Suppressor macrophage treated with lipopolysaccharide for 4 hours (primary cell): ENCODE measurements around the gene UROC1.
"Not testable (repeated sequence)": the region's sequence is repeated elsewhere in the genome, so short reads cannot be mapped to it uniquely, and the experiment has no call there.

Experiments used
- DNase-seq: peaks from one replicate; pipeline ENCODE4 v3.0.0-alpha.2; 2020

UROC1 gene

GRCh38 chr3:126546549-126547239 lies 29.1 kb upstream of the UROC1 start:
- no peak for DNase-seq

- DNase-seq: no peak
These were observed 28.4 kb upstream of the UROC1 start for GRCh38 chr3:126546013-126546412.

GRCh38 chr3:126545544-126545943 lies 28.0 kb upstream of the UROC1 start:
- DNase-seq: no peak

GRCh38 chr3:126544596-126545281 lies 27.2 kb upstream of the UROC1 start:
- DNase-seq: no peak

- DNase-seq: no peak
These were observed 26.0 kb upstream of the UROC1 start for GRCh38 chr3:126543457-126544061.

GRCh38 chr3:126542340-126543241 lies 25.0 kb upstream of the UROC1 start:
- no peak for DNase-seq

GRCh38 chr3:126541628-126542339 lies 24.2 kb upstream of the UROC1 start:
- DNase-seq: no peak

GRCh38 chr3:126540951-126541627 lies 23.5 kb upstream of the UROC1 start:
- DNase-seq: no peak

- DNase-seq: peak; percentile 67
These were observed 22.8 kb upstream of the UROC1 start for GRCh38 chr3:126540342-126540849.

- DNase-seq: no peak
These were observed 22.1 kb upstream of the UROC1 start for GRCh38 chr3:126539558-126540250.

GRCh38 chr3:126538966-126539365 lies 21.4 kb upstream of the UROC1 start:
- DNase-seq: no peak

GRCh38 chr3:126538316-126538715 lies 20.7 kb upstream of the UROC1 start:
- no peak for DNase-seq

- DNase-seq: no peak
These were observed 20.2 kb upstream of the UROC1 start for GRCh38 chr3:126537730-126538281.

- no peak for DNase-seq
These were observed 19.6 kb upstream of the UROC1 start for GRCh38 chr3:126537116-126537729.

- no peak for DNase-seq
These were observed 18.6 kb upstream of the UROC1 start for GRCh38 chr3:126536126-126536525.

GRCh38 chr3:126535636-126536035 lies 18.1 kb upstream of the UROC1 start:
- no peak for DNase-seq

GRCh38 chr3:126534716-126535115 lies 17.1 kb upstream of the UROC1 start:
- not testable (repeated sequence) for DNase-seq

- DNase-seq: peak; percentile 18
These were observed 15.9 kb upstream of the UROC1 start for GRCh38 chr3:126533506-126533905.

GRCh38 chr3:126531051-126531330 lies 13.4 kb upstream of the UROC1 start:
- DNase-seq: no peak
